ES-I3 (cell line): ENCODE data around the gene ECSIT.

ENCODE experiments used
- H3K36me3 ChIP-seq: 2 replicates; pipeline ENCODE4 v1.6.1; 2013; ENCODE audit warnings: mild to moderate bottlenecking, low read length, control low read depth, moderate library complexity; ENCODE audit not compliant: insufficient read depth
- H3K4me1 ChIP-seq: 2 replicates; pipeline ENCODE4 v1.6.1; 2013; ENCODE audit warnings: mild to moderate bottlenecking, control low read depth, low read length; ENCODE audit not compliant: insufficient read depth
- H3K9ac ChIP-seq: 2 replicates; pipeline ENCODE4 v1.6.1; 2013; ENCODE audit warnings: low read depth, mild to moderate bottlenecking, low read length, moderate library complexity
- H3K9me3 ChIP-seq: 2 replicates; pipeline ENCODE4 v1.6.1; 2013; ENCODE audit warnings: mild to moderate bottlenecking, low read length, moderate library complexity; ENCODE audit not compliant: control insufficient read depth, insufficient read depth

Gene ECSIT

DNA sequence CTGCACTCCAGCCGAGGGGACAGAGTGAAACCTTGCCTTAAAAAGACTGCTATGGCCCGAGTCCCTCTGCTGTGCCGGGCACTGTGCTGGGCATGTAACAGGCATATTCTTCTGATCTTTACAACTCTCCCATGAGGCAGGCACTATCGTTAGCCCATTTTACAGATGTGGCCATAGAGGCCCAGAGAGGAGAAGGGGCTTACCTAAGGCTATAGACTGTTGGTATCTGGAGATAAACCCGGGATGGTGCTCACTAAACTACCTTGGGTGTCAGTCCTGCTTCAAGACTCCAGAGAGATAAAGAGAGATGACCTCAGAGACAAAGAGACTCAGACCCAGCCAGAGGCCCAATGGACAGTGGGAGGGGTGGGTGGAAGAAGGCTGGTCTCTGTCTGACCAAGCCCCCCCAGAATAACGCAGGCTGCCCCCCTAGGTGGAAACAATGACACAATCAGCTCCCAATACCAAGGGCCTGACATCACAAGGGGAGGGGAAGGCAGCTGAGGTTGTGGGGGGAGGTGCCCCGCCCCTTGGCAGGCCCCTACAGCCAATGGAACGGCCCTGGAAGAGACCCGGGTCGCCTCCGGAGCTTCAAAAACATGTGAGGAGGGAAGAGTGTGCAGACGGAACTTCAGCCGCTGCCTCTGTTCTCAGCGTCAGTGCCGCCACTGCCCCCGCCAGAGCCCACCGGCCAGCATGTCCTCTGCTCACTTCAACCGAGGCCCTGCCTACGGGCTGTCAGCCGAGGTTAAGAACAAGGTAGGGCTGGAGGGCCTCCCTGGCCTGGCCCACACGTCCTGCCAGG is 9.5 kb upstream of the ECSIT start, which contains the start of gene CNN1:
Gene CNN1, plus strand, starts transcription at position 620 of the 805 bp plus-strand sequence. Its CDS starts 77 bp downstream, at position 697.
- H3K9ac ChIP-seq, result peak within 1 kb of the TSS; percentile 56
- 0 out of 2 replicates have a peak, but pooled peaks cover 8% of the 10 kb centered on the region for H3K4me1 ChIP-seq
- H3K36me3 ChIP-seq, result no peaks in the 10 kb centered on the region
- H3K9me3 ChIP-seq, result no peaks in the 10 kb centered on the region

DNA sequence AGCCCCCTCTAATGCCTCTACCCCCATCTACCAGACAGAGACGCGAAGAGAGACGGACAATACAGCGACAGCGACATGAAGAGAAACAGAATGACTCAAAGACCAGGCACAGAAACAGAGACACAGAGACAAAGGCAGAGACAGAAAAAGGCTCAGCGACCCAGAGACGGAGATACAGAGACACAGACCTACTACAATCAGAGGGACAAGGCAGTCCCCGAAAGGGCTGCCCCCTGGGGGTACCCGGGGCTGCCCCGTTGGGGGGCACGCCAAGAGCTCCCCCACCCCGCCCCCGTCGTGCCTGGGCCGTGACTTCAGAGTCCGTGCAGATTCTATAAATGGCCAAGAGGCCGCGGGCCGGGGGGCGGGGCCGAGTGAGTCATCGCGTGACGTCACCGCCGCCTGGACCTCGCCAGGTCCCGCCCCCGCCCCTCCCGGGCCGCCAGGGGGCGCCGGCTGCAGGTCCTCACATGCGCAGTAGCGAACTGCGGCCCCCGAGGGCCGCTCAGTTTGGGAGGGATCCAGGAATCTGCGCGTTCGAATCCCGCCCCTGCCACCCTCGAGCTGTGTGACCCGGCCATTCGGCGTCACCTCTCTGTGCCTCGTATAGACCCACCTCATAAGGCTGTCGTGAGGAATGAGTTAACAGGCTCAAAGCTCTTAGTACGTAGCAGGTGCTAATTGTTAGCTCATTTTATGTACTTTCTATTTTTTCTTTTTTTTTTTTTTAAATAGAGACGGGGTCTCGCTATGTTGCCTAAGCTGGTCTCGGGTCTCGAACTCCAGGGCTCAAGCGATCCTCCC is 7.1 kb upstream of the ECSIT start:
- Histone ChIP-seq H3K36me3 (no peaks in the 10 kb centered on the region), H3K9ac (peak overlapping the region; percentile 89), H3K4me1 (0 out of 2 replicates have a peak, but pooled peaks cover 8% of the 10 kb centered on the region), H3K9me3 (no peaks in the 10 kb centered on the region)

DNA sequence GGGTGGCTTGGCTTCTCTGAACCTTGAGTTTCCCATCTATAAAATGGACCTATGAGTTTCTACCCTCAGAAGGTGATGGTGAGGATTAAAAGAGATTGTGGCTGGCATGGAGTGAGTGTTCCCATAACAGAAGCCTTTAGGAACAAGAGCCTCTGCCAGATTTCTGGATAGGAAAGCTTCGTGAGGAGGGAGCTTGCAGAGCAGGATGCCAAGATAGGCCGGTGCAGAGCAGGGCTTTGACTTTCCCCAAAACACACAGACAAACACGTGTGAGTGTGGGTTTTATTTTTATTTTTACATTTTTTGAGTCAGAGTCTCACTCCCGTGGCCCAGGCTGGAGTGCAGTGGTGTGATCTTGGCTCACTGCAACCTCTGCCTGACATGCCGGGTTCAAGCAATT is 6.0 kb upstream of the ECSIT start:
- no peaks in the 10 kb centered on the region for H3K9me3 ChIP-seq
- no peak overlapping the region for H3K9ac ChIP-seq
- H3K4me1 ChIP-seq, result 0 out of 2 replicates have a peak, but pooled peaks cover 8% of the 10 kb centered on the region
- H3K36me3 ChIP-seq, result no peaks in the 10 kb centered on the region

DNA sequence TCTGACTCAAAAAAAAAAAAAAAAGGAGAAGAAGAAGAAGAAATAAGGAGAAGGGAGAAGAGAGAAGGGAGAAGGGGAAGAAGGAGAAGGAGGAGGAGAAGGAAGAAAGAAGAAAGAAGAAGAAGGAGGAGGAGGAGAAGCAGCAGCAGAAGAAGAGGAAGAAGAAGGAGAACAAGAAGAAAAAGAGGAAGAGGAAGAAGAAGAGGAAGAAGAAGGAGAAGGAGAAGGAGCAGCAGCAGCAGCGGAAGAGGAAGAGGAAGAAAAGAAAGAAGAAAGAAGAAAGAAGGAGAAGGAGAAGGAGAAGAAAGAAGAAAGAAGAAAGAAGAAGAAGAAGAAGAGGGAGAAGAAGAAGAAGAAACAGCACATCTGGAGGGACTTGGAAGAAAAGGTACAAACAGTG is 5.6 kb upstream of the ECSIT start:
- Histone ChIP-seq H3K4me1 (0 out of 2 replicates have a peak, but pooled peaks cover 8% of the 10 kb centered on the region), H3K9ac (no peak overlapping the region), H3K36me3 (no peaks in the 10 kb centered on the region), H3K9me3 (no peaks in the 10 kb centered on the region)

DNA sequence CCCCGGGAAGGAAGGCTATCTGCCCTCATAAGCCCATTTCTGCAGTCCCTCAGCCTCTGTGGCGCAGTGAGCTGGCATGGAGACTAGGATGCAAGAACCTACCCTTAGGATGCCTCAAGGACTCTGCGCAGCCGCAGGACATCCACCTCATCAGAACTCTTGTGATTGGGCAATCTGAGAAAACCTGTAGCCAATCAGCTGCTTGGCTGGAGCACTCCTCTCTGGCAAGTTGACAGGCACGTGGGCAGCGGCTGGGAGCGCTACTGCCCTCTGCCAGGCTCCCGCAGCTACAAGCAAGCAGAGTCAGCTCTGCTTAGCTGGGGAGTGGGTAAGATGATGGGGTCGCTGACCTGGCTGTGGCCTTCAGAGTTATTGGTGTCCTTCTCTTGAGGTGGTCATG is 1.5 kb upstream of the ECSIT start:
- Histone ChIP-seq H3K9me3 (no peaks in the 10 kb centered on the region), H3K36me3 (no peaks in the 10 kb centered on the region), H3K9ac (no peak overlapping the region), H3K4me1 (0 out of 2 replicates have a peak, but pooled peaks cover 1% of the 10 kb centered on the region)

DNA sequence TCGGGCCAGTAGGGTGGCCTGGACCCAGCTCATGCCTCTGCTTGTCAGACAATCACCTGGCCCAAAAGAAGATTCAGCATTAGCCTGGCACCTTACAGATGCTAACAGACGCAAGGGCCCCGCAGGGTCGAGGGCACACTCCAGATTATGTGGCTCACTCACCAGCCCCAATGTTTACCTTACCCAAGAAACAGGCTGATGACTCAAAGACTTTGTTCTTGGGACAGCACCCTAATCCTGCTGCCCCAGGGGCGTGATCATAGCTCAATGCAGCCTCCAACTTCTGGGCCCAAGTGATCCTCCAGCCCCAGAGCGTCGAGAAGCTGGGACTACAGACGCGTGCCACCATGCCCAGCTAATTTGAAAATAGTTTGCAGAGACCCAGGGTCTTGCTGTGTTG is 9.8 kb downstream of the ECSIT start:
- Histone ChIP-seq H3K36me3 (no peaks in the 10 kb centered on the region), H3K4me1 (no peaks in the 10 kb centered on the region), H3K9ac (no peak overlapping the region), H3K9me3 (no peaks in the 10 kb centered on the region)

DNA sequence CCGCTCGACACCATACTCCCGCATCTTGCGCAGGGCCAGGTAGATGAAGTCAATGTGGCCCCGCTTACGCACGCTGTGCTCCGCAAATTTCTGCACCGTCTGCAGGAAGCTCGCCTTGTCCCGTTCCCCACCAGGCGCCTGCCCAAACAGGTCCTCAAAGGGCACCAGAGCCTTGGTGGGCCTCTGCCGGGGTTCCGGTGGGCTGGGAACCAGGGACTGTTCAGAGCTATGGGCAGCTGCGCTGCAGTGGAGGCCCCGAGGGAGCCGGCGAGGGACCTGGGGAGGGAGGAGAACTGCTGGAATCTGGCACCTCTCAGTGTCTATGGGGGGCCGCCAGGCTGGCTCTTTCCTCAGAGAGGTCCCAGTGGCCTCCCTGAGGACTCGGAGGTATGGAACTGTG is 15.0 kb downstream of the ECSIT start:
- Histone ChIP-seq H3K9ac (no peak overlapping the region), H3K9me3 (no peaks in the 10 kb centered on the region), H3K4me1 (no peaks in the 10 kb centered on the region), H3K36me3 (no peaks in the 10 kb centered on the region)

DNA sequence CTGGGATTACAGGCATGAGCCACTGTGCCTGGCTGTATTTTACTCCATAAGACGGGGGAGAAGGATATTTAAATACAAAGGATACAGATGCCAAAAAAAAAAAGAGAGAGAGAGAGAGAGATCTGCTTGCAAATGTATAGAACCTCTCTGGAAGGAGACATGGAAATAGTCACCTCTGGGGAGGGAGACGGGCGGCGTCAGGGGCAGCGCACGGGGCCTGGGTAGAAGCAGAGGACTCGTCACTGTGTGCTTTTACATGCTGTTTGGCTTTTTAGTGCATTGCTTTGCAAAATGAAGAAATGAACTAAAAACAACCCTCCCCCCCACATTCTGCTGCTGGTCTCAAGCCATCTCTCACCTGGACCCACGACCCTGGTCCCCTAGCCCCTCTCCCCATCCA is 18.5 kb downstream of the ECSIT start:
- H3K4me1 ChIP-seq, result no peaks in the 10 kb centered on the region; the same call in 1 of the 2 replicates
- H3K36me3 ChIP-seq, result no peaks in the 10 kb centered on the region
- H3K9me3 ChIP-seq, result no peaks in the 10 kb centered on the region
- no peak overlapping the region for H3K9ac ChIP-seq

DNA sequence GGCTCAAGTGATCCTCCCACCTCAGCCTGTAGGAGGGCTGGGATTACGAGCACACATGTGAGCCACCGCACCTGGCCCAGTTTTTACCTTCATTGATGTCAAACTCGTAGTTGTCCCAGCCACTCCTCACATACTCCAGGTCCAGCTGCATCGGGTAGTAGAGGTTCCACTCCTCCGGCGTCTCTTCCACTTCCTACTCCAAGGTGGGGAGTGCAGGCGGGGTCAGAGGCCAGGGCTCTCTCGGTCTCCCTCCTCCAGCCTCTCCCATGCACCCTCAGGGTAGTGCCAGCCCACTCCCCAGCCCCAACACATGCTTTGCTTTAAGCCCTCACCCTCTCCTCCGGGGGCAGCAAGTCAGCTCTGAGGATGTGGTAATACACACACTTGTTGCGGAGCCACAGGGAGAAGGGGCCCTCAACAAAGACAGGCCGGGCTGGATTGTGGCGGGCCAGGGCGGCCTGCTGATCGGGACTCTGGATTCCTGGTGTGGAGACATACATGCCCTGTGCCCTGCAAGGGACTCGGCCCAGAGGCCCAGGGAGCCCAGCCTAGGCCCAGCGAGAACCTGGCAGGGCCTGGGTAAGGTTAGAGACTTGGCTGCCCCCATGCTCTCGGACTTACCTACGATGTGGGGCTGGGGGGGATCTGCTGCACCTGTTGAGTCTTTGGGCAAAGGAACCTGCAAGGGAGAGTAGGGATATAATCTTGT is 21.4 kb downstream of the ECSIT start:
- Histone ChIP-seq H3K9me3 (no peaks in the 10 kb centered on the region), H3K9ac (no peak overlapping the region), H3K36me3 (no peaks in the 10 kb centered on the region), H3K4me1 (no peaks in the 10 kb centered on the region; the same call in 1 of the 2 replicates)

DNA sequence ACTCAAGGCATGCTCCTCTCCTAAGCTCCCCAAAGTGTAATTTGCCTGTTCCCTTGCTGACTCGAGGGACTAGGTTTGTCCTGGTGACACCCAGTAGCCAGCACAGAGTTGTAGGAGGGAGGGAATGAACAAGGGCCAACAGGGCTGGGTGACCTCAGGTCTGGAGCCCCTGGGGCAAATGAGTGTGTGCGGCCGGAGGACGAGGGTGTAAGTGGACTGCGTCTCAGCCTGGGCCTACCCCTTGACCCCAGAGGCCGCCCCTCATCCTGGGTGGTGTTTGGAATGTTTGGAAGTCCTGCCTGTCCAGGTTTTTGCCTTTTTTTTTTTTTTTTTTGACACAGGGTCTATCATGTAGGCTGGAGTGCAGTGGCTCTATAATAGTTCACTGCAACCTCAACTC is 22.0 kb downstream of the ECSIT start:
- Histone ChIP-seq H3K9me3 (no peaks in the 10 kb centered on the region), H3K36me3 (no peaks in the 10 kb centered on the region), H3K9ac (no peak overlapping the region), H3K4me1 (no peaks in the 10 kb centered on the region; the same call in 1 of the 2 replicates)

DNA sequence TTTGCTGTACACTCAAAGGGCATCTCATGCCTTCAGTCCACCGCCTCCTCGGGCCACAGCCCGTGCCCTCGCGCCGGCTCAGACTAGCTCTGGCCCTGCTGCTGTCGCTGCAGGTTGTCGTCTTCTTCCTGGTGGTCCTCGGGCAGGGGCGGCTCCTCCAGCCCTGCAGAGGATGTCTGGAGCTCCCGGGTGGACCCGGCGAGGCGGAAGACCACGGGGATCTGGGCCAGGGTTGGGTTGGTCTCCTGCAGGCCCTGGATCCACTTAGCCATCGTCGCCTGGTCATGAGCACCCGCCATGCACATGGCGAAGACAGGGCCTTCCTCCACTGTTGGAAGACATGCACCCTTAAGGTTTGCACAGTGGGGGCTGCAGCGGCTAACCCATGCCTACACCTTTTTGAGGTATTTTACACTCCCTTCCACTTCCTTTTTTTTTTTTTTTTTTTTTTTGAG is 22.8 kb downstream of the ECSIT start:
- Histone ChIP-seq H3K4me1 (no peaks in the 10 kb centered on the region; the same call in 1 of the 2 replicates), H3K9ac (peak overlapping the region; percentile 69), H3K9me3 (no peaks in the 10 kb centered on the region), H3K36me3 (no peaks in the 10 kb centered on the region)

DNA sequence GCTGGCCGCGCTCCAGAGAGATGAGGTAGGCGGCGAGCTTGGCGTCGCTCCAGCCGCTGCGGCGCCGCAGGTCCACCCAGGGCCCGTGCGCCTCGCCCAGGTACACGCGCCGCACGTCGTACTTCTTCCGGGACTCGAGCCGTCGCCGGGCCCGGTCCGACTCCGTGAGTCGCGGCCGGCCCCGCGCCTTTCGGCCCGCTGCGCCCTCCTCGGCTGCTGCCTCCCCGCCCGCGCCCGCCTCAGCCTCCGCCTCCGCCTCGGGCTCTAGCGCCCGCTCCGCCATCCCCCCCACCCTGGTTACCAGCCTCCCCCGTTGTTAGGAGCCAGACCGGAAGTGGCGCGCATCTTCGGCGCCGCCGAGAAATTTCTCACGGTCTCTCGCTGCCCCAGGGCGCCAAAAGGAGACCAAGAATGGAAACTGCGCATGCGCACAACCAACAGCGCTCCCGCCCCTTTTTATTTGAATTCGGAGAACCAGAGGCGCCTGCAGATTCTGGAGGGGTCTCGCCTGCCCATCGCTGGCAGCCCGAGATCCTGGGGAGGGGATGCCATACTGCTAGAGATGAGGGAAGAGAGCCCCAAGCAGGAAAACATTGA is 23.3 kb downstream of the ECSIT start, which contains the start of gene ZNF653:
Gene ZNF653, minus strand, starts transcription at position 336 of the 597 bp plus-strand sequence. Its CDS starts 53 bp downstream, at position 283.
- peak within 1 kb of the TSS; percentile 69 for H3K9ac ChIP-seq
- no peaks in the 10 kb centered on the region; the same call in 1 of the 2 replicates for H3K4me1 ChIP-seq
- H3K9me3 ChIP-seq, result no peaks in the 10 kb centered on the region
- no peaks in the 10 kb centered on the region for H3K36me3 ChIP-seq

DNA sequence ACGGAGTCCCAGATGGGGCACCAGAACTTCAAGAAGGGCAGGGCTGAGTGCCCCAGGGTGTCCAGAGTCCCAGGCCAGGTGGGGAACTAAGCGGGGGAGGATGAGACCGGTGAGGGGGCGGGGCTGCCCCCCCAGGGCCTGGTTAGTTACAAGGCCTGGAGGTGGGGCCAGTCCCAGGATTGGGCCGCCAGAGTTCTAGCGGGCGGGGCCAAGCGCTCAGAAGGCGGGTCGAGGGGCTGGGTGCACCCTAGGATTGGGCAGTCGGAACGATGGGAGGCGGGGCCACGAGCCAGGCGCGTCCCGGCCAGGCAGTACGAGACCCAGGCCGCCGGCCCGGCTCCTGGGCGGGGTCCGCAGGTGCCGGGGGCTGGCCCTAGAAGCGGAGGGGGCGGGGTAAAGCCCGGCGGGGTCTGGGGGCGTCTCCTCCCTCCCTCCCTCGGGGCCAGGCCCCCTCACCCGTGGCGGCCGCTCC is 23.9 kb downstream of the ECSIT start:
- no peaks in the 10 kb centered on the region for H3K9me3 ChIP-seq
- no peaks in the 10 kb centered on the region for H3K36me3 ChIP-seq
- peak overlapping the region; percentile 69 for H3K9ac ChIP-seq
- H3K4me1 ChIP-seq, result no peaks in the 10 kb centered on the region; the same call in 1 of the 2 replicates
